ENCODE measurements around the gene SLC24A2. TPM values are rescaled to one million over a fixed set of nuclear protein-coding genes. Genes with fewer than 3 reads are reported as not detected.
"Not testable (repeated sequence)": the region's sequence is repeated elsewhere in the genome, so short reads cannot be mapped to it uniquely, and the experiment has no call there.

The SLC24A2 gene
- not detected for polyA plus RNA-seq (2013, experiment 1 of 2; ENCODE audit: insufficient read length)
- polyA plus RNA-seq (2013, experiment 2 of 2; ENCODE audit: insufficient read length), result not detected

GRCh38 chr9:19788614-19789271, at the start of gene SLC24A2:
TSS of gene SLC24A2 (minus strand) at chr9:19789037.
- DNase-seq, result no peak

GRCh38 chr9:19833331-19833730, 44.5 kb upstream of the SLC24A2 start:
- not testable (repeated sequence) for DNase-seq

GRCh38 chr9:19830796-19831195, 42.0 kb upstream of the SLC24A2 start:
- DNase-seq, result no peak

GRCh38 chr9:19828576-19829109, 39.8 kb upstream of the SLC24A2 start:
- no peak for DNase-seq

- DNase-seq, result no peak
These were observed 27.9 kb upstream of the SLC24A2 start for GRCh38 chr9:19816769-19817168.

- DNase-seq, result no peak
These were observed 23.4 kb upstream of the SLC24A2 start for GRCh38 chr9:19812194-19812593.

GRCh38 chr9:19809422-19810269, 20.8 kb upstream of the SLC24A2 start:
- DNase-seq, result no peak

- no peak for DNase-seq
These were observed 18.5 kb upstream of the SLC24A2 start for GRCh38 chr9:19807182-19807892.

GRCh38 chr9:19804431-19804830, 15.6 kb upstream of the SLC24A2 start:
- DNase-seq, result no peak

GRCh38 chr9:19800884-19801283, 12.0 kb upstream of the SLC24A2 start:
- no peak for DNase-seq

- no peak for DNase-seq
These were observed 10.9 kb upstream of the SLC24A2 start for GRCh38 chr9:19799784-19800183.

- no peak for DNase-seq
These were observed 685 bp downstream of the SLC24A2 start for GRCh38 chr9:19788152-19788551.

- DNase-seq, result no peak
These were observed 1.2 kb downstream of the SLC24A2 start for GRCh38 chr9:19787672-19788071.

- no peak for DNase-seq
These were observed 3.6 kb downstream of the SLC24A2 start for GRCh38 chr9:19785230-19785629.

- no peak for DNase-seq
These were observed 4.7 kb downstream of the SLC24A2 start for GRCh38 chr9:19784136-19784535.

- DNase-seq, result no peak
These were observed 5.3 kb downstream of the SLC24A2 start for GRCh38 chr9:19783500-19783899.

GRCh38 chr9:19782005-19782404, 6.8 kb downstream of the SLC24A2 start:
- DNase-seq, result peak; percentile 9

GRCh38 chr9:19781240-19781639, 7.6 kb downstream of the SLC24A2 start:
- DNase-seq, result no peak

- DNase-seq, result no peak
These were observed 17.4 kb downstream of the SLC24A2 start for GRCh38 chr9:19771446-19771845.

- no peak for DNase-seq
These were observed 17.9 kb downstream of the SLC24A2 start for GRCh38 chr9:19770973-19771372.

- DNase-seq, result no peak
These were observed 19.6 kb downstream of the SLC24A2 start for GRCh38 chr9:19769213-19769612.

GRCh38 chr9:19768798-19769197, 20.0 kb downstream of the SLC24A2 start:
- no peak for DNase-seq

- DNase-seq, result no peak
These were observed 29.8 kb downstream of the SLC24A2 start for GRCh38 chr9:19759066-19759465.

Measured in fibroblast of skin of abdomen (primary cell).